CD4-positive, alpha-beta T cell (primary cell): ENCODE measurements around the gene ARFIP1. TPM values are rescaled to one million over a fixed set of nuclear protein-coding genes. Genes with fewer than 3 reads are reported as not detected.
A peak's percentile ranks its signal among the peaks of the same experiment; 100 is the strongest.

Experiments
- ATAC-seq: fragments of 200-7000 bp; cut with Tn5 transposase; one replicate; pipeline ENCODE4 v1.10.0; 2022; ENCODE audit warnings: mild to moderate bottlenecking; ENCODE audit not compliant: poor library complexity
- CTCF ChIA-PET: fragments of 350-600 bp; sonication (Branson Sonifier 250); formaldehyde crosslinking; loops from one replicate; lab custom pipeline; 2021; ENCODE audit warnings: antibody characterized with exemption, inconsistent platforms; lab: Charles Lee
- POLR2A ChIA-PET: fragments of 350-600 bp; sonication (Branson Sonifier 250); formaldehyde crosslinking; loops from one replicate; lab custom pipeline; 2021; ENCODE audit warnings: antibody characterized with exemption, inconsistent platforms; lab: Charles Lee
- DNase-seq, 14 experiments: peaks; one replicate each; pipeline ENCODE4 v3.0.0-alpha.2; 2013 to 2020; ENCODE audit warnings: mixed read lengths in 2 of 14
- H3K27ac ChIP-seq, 2 donors: one replicate each; pipeline versions ENCODE4 v1.5.1 to v1.7.0; 2013; ENCODE audit warnings: low read length in 2 of 2, low read depth in 1 of 2, mild to moderate bottlenecking in 1 of 2
- H3K27me3 ChIP-seq, 2 experiments: 1 replicate in 1 of 2; 2 replicates in 1 of 2; pipeline versions ENCODE4 v1.6.1 to v1.7.0; 2013; ENCODE audit warnings: low read length in 2 of 2, control low read depth in 1 of 2, mild to moderate bottlenecking in 1 of 2, moderate library complexity in 1 of 2; ENCODE audit not compliant: insufficient read depth in 2 of 2, control insufficient read depth in 1 of 2
- H3K36me3 ChIP-seq: one replicate; pipeline ENCODE4 v1.6.1; 2013; ENCODE audit warnings: low read length, control low read depth; ENCODE audit not compliant: insufficient read depth
- H3K4me1 ChIP-seq: one replicate; pipeline ENCODE4 v1.6.1; 2013; ENCODE audit warnings: low read length, control low read depth; ENCODE audit not compliant: insufficient read depth
- H3K4me3 ChIP-seq: one replicate; pipeline ENCODE4 v1.5.1; 2013; ENCODE audit warnings: mild to moderate bottlenecking, low read length, moderate library complexity
- H3K9me3 ChIP-seq, 2 experiments: 1 replicate in 1 of 2; 2 replicates in 1 of 2; pipeline versions ENCODE4 v1.6.1 to v1.7.0; 2013; ENCODE audit warnings: low read length in 2 of 2, mild to moderate bottlenecking in 2 of 2, control low read depth in 1 of 2, moderate library complexity in 1 of 2; ENCODE audit not compliant: control insufficient read depth in 1 of 2, insufficient read depth in 1 of 2
- H3K27ac Mint-ChIP-seq: one replicate; pipeline ENCODE4 v1.8.0; 2020; ENCODE audit warnings: mixed read lengths
- H3K27me3 Mint-ChIP-seq: one replicate; pipeline ENCODE4 v1.8.0; 2021; ENCODE audit warnings: mixed read lengths
- H3K36me3 Mint-ChIP-seq: one replicate; pipeline ENCODE4 v1.8.0; 2021; ENCODE audit warnings: low read depth, mixed read lengths
- H3K4me1 Mint-ChIP-seq: one replicate; pipeline ENCODE4 v1.8.0; 2021; ENCODE audit warnings: low read depth, mixed read lengths
- H3K4me3 Mint-ChIP-seq: one replicate; pipeline ENCODE4 v1.8.0; 2020; ENCODE audit warnings: mild to moderate bottlenecking, mixed read lengths
- H3K9me3 Mint-ChIP-seq: one replicate; pipeline ENCODE4 v1.8.0; 2020; ENCODE audit warnings: mixed read lengths
- intact Hi-C, 2 experiments: fragments of 100-400 bp; cut with DNase I in 1 of 2; cut with micrococcal nuclease in 1 of 2; formaldehyde crosslinking; loops; one replicate each; pipeline versions ENCODE4 v1.15.1 to v1.9.0; 2023 to 2025; cut with DNase I, micrococcal nuclease
- total RNA-seq, 174 experiments: library from RNA in 2 of 174; stranded (reverse) in 2 of 174; gene quantifications; one replicate each; pipeline ENCODE4 v1.2.3 and lab custom pipeline; 2021 to 2026
- TF ChIP-seq, protein P1 (sequence below): fragments of 200-600 bp; IDR thresholded peaks from one replicate; pipeline ENCODE4 v1.8.0; 2022; ENCODE audit warnings: antibody characterized with exemption, mild to moderate bottlenecking

The ARFIP1 gene
- total RNA-seq, 2 experiments from 2014 or later: 2.6 to 3.0 TPM

DNA sequence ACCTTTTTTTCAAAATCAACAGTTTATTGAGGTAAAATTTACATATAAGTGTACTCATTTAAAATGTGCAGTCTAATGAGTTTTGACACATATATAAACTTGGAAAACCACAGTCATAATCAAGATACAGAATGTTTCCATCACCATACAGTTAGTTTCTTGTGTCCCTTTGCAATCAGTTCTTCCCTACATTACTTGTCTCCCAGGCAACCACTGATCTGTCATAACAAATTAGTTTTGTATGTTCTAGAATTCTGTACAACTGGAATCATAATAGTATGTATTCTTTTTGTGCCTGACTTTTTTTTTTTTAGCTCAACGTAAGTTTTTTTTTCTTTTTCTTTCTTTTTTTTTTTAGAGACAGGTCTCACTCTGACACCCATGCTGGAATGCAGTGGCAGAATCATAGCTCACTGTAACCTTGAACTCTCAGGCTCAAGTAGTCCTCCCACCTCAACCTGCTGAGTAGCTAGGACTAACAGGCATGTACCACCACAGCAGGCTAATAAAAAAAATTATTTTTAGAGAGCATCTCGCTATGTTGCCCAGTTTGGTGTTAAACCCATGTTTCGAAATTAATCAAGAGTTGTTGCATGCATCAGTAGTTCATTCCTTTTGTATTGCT is 26.9 kb downstream of the ARFIP1 start:
- intact Hi-C loops: no loop called here
- no peaks in the 10 kb centered on the region for H3K9me3 ChIP-seq
- CTCF ChIA-PET: interaction anchor here (0.6 kb wide), 1 partner anchor 467 kb away, joined by 4 read pairs; no protein-coding TSS in a partner anchor
- DNase-seq (no peak), ATAC-seq (no peak)
- Mint-ChIP-seq H3K9me3 (peaks cover 8% of the 10 kb centered on the region), H3K4me1 (peaks cover 26% of the 10 kb centered on the region), H3K36me3 (peaks cover 37% of the 10 kb centered on the region), H3K27me3 (no peaks in the 10 kb centered on the region), H3K27ac (no peak overlapping the region), H3K4me3 (no peak overlapping the region)
- POLR2A ChIA-PET: no interaction called here
- no peaks in the 10 kb centered on the region for H3K4me1 ChIP-seq
- no peak overlapping the region for H3K27ac ChIP-seq
- no peak overlapping the region for H3K4me3 ChIP-seq
- H3K27me3 ChIP-seq: no peaks in the 10 kb centered on the region
- H3K36me3 ChIP-seq: no peaks in the 10 kb centered on the region
- TF ChIP-seq, protein P1, sequence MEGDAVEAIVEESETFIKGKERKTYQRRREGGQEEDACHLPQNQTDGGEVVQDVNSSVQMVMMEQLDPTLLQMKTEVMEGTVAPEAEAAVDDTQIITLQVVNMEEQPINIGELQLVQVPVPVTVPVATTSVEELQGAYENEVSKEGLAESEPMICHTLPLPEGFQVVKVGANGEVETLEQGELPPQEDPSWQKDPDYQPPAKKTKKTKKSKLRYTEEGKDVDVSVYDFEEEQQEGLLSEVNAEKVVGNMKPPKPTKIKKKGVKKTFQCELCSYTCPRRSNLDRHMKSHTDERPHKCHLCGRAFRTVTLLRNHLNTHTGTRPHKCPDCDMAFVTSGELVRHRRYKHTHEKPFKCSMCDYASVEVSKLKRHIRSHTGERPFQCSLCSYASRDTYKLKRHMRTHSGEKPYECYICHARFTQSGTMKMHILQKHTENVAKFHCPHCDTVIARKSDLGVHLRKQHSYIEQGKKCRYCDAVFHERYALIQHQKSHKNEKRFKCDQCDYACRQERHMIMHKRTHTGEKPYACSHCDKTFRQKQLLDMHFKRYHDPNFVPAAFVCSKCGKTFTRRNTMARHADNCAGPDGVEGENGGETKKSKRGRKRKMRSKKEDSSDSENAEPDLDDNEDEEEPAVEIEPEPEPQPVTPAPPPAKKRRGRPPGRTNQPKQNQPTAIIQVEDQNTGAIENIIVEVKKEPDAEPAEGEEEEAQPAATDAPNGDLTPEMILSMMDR: no peak

DNA sequence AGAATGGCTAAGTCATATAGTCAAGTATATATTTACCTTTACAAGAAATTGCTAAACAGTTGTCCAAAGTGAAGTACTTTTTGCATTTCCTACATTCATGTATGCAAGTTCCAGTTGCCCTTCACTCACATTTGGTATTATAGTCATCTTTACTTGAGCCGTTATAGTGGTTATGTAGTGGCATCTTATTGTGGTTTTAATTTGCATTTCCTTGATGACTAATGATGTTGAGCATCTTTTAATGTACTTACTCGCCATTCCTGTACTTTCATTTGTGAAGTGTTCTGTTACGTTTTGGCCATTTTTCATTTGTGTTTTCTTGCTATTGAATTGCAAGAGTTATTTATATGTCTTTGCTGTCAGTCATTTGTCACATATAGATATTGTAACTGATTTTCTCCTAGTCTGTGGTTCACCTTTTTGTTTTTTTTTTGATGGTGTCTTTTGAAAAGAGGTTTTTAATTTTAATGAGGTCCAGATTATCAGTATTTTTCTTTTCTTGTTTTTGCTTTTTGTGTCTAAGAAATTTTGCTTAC is 27.6 kb downstream of the ARFIP1 start:
- no peak overlapping the region for H3K4me3 Mint-ChIP-seq
- peaks cover 0 to 5% of the 10 kb centered on the region in 2 experiments for H3K9me3 ChIP-seq
- ATAC-seq (peak; percentile 34), DNase-seq (peak in 3 of 14 experiments; percentile 10 to 48 (median 17))
- TF ChIP-seq, protein P1: no peak
- no peaks in the 10 kb centered on the region for H3K27me3 ChIP-seq
- peaks cover 45% of the 10 kb centered on the region for H3K36me3 Mint-ChIP-seq
- intact Hi-C loops: no loop called here
- H3K27ac ChIP-seq: no peak overlapping the region
- no peaks in the 10 kb centered on the region for H3K36me3 ChIP-seq
- CTCF ChIA-PET: interaction anchor here (0.6 kb wide), 1 partner anchor 467 kb away, joined by 4 read pairs; no protein-coding TSS in a partner anchor
- H3K27me3 Mint-ChIP-seq: no peaks in the 10 kb centered on the region
- peaks cover 9% of the 10 kb centered on the region for H3K9me3 Mint-ChIP-seq
- POLR2A ChIA-PET: no interaction called here
- H3K4me1 ChIP-seq: no peaks in the 10 kb centered on the region
- H3K4me1 Mint-ChIP-seq: peaks cover 26% of the 10 kb centered on the region
- no peak overlapping the region for H3K4me3 ChIP-seq
- H3K27ac Mint-ChIP-seq: no peak overlapping the region

DNA sequence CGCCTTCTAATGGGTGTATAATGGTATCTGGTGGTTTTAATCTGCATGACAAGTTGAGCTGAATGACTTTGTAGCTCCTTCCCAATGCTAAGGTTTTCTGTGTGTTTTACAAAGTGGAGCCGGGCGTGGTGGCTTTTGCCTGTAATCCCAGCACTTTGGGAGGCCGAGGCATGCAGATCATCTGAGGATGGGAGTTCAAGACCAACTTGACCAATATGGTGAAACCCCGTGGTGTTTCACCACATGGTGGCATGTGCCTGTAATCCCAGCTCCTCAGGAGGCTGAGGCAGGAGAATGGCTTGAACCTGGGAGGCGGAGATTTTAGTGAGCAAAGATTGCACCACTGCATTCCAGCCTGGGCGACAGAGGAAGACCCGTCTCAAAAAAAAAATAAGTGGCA is 28.9 kb downstream of the ARFIP1 start:
- H3K27ac Mint-ChIP-seq: no peak overlapping the region
- no peak for ATAC-seq
- peaks cover 18% of the 10 kb centered on the region for H3K9me3 Mint-ChIP-seq
- Histone ChIP-seq H3K27me3 (no peaks in the 10 kb centered on the region), H3K4me1 (no peaks in the 10 kb centered on the region), H3K9me3 (peaks cover 5 to 7% of the 10 kb centered on the region in 2 experiments), H3K4me3 (no peak overlapping the region), H3K36me3 (peaks cover 4% of the 10 kb centered on the region), H3K27ac (no peak overlapping the region)
- intact Hi-C loops: no loop called here
- DNase-seq: no peak
- CTCF ChIA-PET: no interaction called here
- H3K4me3 Mint-ChIP-seq: no peak overlapping the region
- H3K4me1 Mint-ChIP-seq: peaks cover 26% of the 10 kb centered on the region
- POLR2A ChIA-PET: interaction anchor here (0.6 kb wide), 1 partner anchor 600 kb away, joined by 3 read pairs; no protein-coding TSS in a partner anchor
- H3K36me3 Mint-ChIP-seq: peaks cover 55% of the 10 kb centered on the region
- H3K27me3 Mint-ChIP-seq: no peaks in the 10 kb centered on the region
- TF ChIP-seq, protein P1: no peak
